Measurements from ENCODE around the gene MYH7B.
A peak's percentile ranks its signal among the peaks of the same experiment; 100 is the strongest.

Gene MYH7B

DNA sequence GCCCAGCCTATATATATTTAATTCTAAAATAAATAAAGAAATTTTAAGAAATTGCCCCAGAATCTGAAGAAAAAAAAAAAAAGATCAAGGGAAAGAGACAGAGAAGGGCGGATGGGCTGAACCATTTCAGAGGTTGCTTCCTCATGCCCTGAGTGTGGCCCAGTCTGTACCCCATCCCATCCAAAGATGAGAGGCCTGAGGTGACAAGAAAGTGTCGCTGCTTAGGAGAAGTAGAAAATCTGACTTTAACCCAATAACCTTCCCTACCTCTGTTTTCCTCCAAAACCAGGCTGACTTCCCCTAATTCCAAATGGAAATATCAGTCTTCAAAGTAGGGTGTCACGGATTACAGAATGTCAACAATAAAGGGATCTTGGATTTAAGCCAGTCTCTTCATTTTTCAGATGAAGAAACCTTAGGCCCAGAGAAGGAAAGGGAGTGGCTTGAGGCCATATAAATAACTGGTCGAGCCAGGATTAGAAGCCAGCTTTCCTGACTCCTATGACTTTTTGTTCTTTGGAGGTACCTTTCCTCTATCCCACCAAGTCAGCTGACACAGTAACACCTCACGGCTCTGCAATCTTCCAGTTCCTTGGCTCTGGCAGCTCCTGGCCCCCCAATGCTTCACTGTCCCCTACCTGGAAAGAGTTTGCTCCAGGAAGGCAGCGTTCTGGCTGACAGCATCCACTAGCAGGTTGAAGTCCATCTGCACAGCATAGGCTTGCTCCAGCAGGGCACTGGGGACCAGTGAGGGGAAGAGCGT is 10.2 kb upstream of the MYH7B start:
- no peak for DNase-seq (ENCODE audit: low spot score)

DNA sequence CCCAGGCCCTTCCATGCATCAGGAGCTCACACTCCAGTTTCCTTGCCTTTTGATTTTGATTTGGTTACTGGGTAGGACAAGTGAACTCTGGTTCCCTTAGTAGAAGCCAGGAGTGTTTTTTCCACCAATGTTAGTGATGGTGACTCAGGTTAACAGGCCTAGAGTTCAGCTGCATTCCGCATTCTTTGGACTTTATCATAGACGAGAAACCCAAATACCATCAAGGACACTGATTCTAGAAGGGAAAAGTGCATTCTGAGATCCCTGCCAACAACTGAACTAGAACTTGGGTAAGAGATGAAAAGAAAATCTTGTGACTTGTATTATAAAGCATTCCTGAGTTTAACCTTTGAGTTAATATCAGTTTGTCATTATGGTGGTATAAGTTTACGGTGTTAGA is 9.0 kb upstream of the MYH7B start:
- DNase-seq (ENCODE audit: low spot score) = no peak

GRCh38 chr20:34947336-34947735 is 8.3 kb upstream of the MYH7B start:
- no peak for DNase-seq (ENCODE audit: low spot score)

DNA sequence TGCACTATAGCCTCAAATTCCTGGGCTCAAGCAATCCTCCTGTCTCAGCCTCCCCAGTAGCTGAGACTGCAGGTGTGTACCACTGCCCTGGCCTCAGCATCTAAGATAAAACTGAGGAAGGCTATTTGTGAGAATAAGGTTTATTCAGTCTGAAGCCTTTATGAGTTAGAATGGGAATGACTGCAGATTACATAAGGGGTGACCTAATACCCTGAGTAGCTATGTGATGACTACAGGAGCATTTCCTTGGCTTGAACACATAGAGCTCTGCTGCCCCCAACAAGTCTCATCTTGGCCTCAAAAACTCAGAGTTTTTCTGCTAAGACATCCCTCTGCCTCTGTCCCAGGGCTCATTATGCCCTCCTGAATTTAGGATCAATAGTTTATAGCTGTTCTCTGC is 7.6 kb upstream of the MYH7B start:
- peak; percentile 82 for DNase-seq (ENCODE audit: low spot score)

- no peak for DNase-seq (ENCODE audit: low spot score)
Observed at GRCh38 chr20:34949120-34949519, 6.5 kb upstream of the MYH7B start.

- DNase-seq (ENCODE audit: low spot score) = no peak
Observed at GRCh38 chr20:34951252-34951651, 4.4 kb upstream of the MYH7B start.

DNA sequence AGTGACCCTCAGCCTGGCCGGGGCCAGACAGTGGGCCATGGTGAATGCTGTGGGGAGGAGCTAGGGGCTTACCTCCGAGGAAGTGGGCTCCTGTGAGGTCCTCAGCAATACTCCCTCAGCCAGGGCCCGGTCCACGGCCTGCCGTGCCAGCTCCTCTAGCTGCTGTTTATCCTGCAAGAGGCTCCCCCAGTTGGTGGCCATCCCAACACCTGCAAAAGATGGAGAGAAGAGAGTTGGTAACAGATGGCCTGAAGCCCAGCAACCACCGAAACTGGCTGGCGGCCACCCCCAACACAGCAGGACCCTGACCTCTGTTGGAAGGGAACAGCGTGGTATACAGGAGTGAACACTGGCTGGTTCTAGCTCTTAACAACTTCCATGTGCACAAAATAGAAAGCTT is 4.0 kb upstream of the MYH7B start:
- DNase-seq (ENCODE audit: low spot score) = no peak

DNA sequence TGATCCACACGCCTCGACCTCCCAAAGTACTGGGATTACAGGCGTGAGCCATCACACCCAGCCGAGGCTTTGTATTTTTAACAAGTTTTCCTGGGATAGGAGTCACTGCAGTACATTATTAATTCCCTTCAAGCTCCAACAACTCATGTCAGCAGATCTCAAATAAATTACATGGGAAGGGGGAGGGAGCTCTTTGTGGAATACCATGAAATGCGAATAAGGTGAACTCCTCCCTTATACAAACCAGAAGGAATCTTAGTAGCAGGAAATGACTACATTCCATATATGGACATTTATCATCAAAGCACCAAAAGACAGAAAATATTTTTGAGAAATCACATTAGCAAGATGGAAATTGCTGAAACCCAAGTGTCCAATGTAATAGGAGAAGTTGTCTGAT is 3.0 kb upstream of the MYH7B start:
- DNase-seq (ENCODE audit: low spot score) = no peak

GRCh38 chr20:34953960-34954359 is 1.7 kb upstream of the MYH7B start:
- DNase-seq (ENCODE audit: low spot score) = no peak

- peak; percentile 55 for DNase-seq (ENCODE audit: low spot score)
Observed at GRCh38 chr20:34954904-34955230, 801 bp upstream of the MYH7B start.

DNA sequence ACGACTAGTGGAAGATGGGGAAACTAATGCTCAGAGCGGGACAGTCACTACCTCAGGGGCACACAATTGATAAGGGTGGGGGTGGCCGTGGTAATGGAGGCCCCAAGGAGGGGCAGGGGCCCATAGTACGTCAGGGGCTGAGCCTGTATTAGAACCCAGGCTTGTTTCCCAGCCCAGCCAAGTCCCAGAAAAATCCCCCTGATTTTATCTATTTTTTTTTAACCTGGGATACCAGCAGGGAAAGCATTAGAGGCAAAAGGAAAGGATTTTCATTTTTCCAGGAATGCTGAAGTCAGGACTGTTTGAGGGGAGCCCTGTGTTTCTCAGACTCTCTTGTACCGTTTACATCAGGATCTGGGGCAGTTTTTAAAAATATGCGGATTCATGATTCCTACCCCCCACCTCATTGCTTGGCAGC is 382 bp downstream of the MYH7B start:
- DNase-seq (ENCODE audit: low spot score) = no peak

GRCh38 chr20:34956751-34957472 is 1.2 kb downstream of the MYH7B start:
- no peak for DNase-seq (ENCODE audit: low spot score)

- no peak for DNase-seq (ENCODE audit: low spot score)
Observed at GRCh38 chr20:34964486-34964885, 8.8 kb downstream of the MYH7B start.

DNA sequence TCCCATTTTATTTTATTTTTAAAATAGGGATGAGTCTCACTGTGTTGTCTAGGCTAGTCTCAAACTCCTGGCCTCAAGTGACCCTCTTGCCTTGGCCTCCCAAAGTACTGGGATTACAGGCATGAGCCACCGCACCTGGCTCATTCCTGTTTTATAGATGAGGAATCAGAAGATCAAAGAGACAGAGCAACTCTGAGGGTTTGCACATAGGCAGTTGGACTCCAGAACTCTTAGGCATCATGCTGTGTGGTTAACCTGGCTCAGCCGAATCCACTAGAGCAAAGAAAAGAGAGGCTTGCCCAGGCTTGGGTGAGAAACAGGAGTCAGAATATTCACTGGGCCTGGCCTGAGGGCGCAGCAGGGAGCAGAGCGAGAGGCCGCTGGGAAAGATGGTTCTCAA is 9.4 kb downstream of the MYH7B start:
- no peak for DNase-seq (ENCODE audit: low spot score)

- DNase-seq (ENCODE audit: low spot score) = no peak
Observed at GRCh38 chr20:34967421-34967820, 11.8 kb downstream of the MYH7B start.

DNA sequence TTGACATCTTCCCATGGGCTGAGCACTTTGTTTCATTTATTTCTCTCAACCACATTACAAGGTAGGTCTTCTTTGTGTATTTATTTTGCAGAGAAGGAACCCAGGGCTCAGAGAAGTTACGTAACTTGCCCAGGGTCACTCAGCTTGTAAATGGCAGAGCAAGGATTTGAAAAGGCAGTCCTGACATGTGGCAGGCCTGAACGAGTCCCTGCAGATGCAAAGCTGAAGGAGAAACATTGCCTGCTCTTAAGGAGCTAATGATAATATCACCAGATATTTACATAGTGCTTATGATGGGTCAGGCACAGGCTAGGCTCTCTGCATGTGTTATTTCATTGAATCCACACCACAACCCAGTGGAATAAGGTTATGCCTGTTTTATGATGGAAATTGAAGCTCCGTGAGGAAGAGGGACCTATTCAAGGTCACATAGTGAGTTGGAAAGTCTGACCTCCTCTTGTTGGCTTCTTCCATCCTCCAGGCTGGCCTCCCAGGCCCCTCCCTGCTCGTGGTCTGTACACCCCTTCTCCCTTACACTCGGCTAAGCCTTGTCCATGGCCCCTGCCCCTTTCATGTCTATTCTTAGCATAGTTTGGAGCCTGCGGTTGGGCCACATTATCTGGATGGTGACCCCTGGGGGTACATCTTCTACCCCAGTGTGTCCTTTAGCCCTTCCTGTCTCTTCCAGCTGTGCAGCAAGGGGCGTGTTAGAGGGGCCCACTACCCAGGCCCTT is 12.5 kb downstream of the MYH7B start:
- no peak for DNase-seq (ENCODE audit: low spot score)

DNA sequence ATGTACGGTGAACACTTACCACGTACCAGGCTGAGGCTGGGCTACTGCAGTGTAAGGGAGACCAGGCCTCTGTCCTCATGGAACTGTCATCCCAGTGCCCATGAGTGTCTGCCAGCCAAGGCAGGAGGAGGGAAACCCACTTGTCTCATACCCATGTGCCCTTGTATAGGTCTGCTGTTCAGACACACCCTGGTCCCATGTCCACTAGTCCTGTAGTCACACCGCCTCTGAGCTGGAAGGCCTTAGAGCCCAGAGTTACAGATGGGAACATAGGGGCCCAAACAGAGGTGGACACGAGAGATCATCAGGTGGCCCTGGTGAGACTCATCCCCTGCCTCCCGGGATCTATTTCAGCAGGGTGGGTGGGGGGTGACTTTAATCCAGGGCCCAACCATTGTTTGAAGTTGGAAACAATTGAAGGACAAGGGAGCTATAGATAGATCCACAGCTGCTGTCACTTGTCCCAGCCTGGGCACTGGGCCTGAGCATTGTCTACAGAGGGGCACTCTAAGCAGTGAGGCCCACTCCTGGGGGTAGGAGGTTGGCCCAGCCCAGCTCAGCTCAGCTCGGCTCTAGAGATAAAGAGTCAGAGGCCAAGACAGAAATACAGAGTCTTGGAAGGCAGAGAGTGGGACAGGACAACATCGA is 14.6 kb downstream of the MYH7B start:
- no peak for DNase-seq (ENCODE audit: low spot score)

DNA sequence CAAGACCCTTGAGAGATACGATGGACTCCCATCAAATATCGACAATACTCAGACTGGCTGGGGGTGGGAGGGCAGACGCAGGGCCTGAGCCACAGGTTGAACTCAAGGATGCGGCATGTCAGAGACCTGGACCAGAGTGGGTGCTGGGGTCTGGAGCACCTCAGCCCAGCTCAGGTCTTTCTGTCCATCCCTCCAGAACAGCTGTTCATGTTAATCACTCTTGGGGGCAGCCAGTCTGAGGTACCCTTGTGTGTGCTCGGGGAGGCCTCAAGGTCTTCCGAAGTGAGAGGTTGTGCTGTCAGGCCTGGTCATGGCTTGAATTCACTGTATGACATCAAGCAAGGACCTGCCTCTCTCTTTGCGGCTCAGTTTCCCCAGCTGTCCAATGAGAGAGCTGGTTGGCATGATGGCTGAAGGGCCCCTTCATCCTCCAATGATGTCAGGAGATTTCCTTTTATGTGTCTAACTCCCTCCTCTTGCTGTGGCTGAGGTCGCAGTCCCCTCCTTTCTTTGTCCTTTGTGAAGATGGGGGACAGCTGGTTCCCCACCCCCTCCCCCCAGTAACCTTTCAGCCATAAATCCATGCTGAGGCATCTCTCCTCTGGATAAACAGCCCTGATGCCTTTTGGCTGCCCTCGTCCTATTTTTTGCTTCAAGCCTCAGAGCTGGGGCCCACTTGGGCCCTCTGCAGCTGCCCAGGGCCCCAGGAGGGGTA is 15.3 kb downstream of the MYH7B start:
- DNase-seq (ENCODE audit: low spot score) = no peak

GRCh38 chr20:34971561-34972235 is 16.0 kb downstream of the MYH7B start:
- no peak for DNase-seq (ENCODE audit: low spot score)

- DNase-seq (ENCODE audit: low spot score) = no peak
Observed at GRCh38 chr20:34974246-34974645, 18.6 kb downstream of the MYH7B start.

DNA sequence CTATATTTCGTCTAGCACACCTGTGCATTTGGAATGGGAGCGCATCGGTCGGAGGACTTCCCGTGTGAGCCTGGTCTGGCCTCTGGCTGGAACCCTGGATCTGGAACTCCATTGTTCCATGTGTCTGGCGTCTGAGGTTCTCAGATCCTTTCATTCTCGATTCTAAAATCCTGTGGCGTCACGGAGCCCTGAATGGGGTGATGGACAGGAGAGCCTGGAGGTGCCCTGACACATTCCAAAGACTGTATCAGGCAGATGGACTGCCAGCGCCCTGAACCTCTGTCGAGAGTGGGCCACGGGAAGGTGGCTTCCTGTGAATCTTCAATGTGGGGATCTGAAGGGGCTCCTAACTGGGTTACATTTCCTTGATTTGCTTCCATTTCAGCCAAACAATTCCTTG is 20.6 kb downstream of the MYH7B start:
- DNase-seq (ENCODE audit: low spot score) = no peak
